ENCODE results near the gene SUPV3L1. TPM values are rescaled to one million over a fixed set of nuclear protein-coding genes. Genes with fewer than 3 reads are reported as not detected.

Gene SUPV3L1
- total and polyA plus RNA-seq, 11 donors: 24.7 to 80.3 (median 34.9) TPM

GRCh38 chr10:69209787-69210484, 29.9 kb downstream of the SUPV3L1 start:
- H3K36me3 ChIP-seq: peaks cover 2 to 50% (median 45%) of the 10 kb centered on the region in 9 donors
- intact Hi-C loops (cut with DNase I): no loop called here
- no peak for TF ChIP-seq CTCF (IDR thresholded peaks at IDR 0.05)
- TF ChIP-seq POLR2A (IDR thresholded peaks at IDR 0.05): no peak

GRCh38 chr10:69211104-69211503, 31.1 kb downstream of the SUPV3L1 start:
- Histone ChIP-seq H3K4me1 (peaks cover 0 to 41% (median 0%) of the 10 kb centered on the region in 12 donors), H3K27me3 (no peaks in the 10 kb centered on the region), H3K9me3 (peaks cover 0 to 5% (median 0%) of the 10 kb centered on the region in 12 donors), H3K4me3 (no peak overlapping the region), H3K36me3 (peaks cover 2 to 38% (median 34%) of the 10 kb centered on the region in 9 donors), H3K27ac (no peak overlapping the region)
- intact Hi-C loops (cut with DNase I): no loop called here
- WGBS, 4 donors: 27 to 48% (median 34%) methylated on average over 2 of the region's 2 CpGs
- ATAC-seq (no peak), DNase-seq (no peak)
- no peak for TF ChIP-seq CTCF (IDR thresholded peaks at IDR 0.05)

More at GRCh38 chr10:69209787-69210484, 29.9 kb downstream of the SUPV3L1 start:
- H3K4me1 ChIP-seq: peaks cover 0 to 30% (median 0%) of the 10 kb centered on the region in 12 donors
- H3K27ac ChIP-seq: no peak overlapping the region
- no peak for ATAC-seq
- H3K27me3 ChIP-seq: no peaks in the 10 kb centered on the region
- 79 to 88% (median 84%) methylated on average over 3 of the region's 3 CpGs for WGBS, 4 donors
- no peak for DNase-seq
- H3K4me3 ChIP-seq: no peak overlapping the region
- peaks cover 0 to 4% (median 0%) of the 10 kb centered on the region in 12 donors for H3K9me3 ChIP-seq

- Histone ChIP-seq H3K27me3 (no peaks in the 10 kb centered on the region), H3K4me3 (no peak overlapping the region), H3K9me3 (peaks cover 0 to 5% (median 0%) of the 10 kb centered on the region in 12 donors), H3K4me1 (peaks cover 0 to 42% (median 0%) of the 10 kb centered on the region in 12 donors), H3K36me3 (peaks cover 2 to 34% (median 30%) of the 10 kb centered on the region in 9 donors), H3K27ac (no peak overlapping the region)
- ATAC-seq: no peak
- intact Hi-C loops (cut with DNase I): no loop called here
- DNase-seq: no peak
- WGBS, 4 donors: 84 to 95% (median 90%) methylated on average over 3 of the region's 3 CpGs
- no peak for TF ChIP-seq POLR2A (IDR thresholded peaks at IDR 0.05)
- TF ChIP-seq CTCF (IDR thresholded peaks at IDR 0.05): no peak
These were observed 31.5 kb downstream of the SUPV3L1 start for GRCh38 chr10:69211524-69211923.

GRCh38 chr10:69213591-69214311, 33.7 kb downstream of the SUPV3L1 start:
- H3K4me3 ChIP-seq: no peak overlapping the region
- DNase-seq: no peak
- H3K36me3 ChIP-seq: peaks cover 0 to 12% (median 7%) of the 10 kb centered on the region in 9 donors
- H3K27ac ChIP-seq: peak overlapping the region in 1 of 12 donors; percentile 34
- WGBS, 4 donors: 32 to 44% (median 36%) methylated on average over 5 of the region's 5 CpGs
- intact Hi-C loops (cut with DNase I): no loop called here
- H3K27me3 ChIP-seq: peaks cover 0 to 6% (median 0%) of the 10 kb centered on the region in 9 donors
- H3K9me3 ChIP-seq: peaks cover 0 to 5% (median 0%) of the 10 kb centered on the region in 12 donors
- ATAC-seq: no peak
- H3K4me1 ChIP-seq: peaks cover 0 to 35% (median 0%) of the 10 kb centered on the region in 12 donors
- no peak for TF ChIP-seq CTCF (IDR thresholded peaks at IDR 0.05)
- TF ChIP-seq POLR2A (IDR thresholded peaks at IDR 0.05): no peak
